Measurements from ENCODE around the gene RGS19. TPM values are rescaled to one million over a fixed set of nuclear protein-coding genes. Genes with fewer than 3 reads are reported as not detected.
A peak's percentile ranks its signal among the peaks of the same experiment; 100 is the strongest.

RGS19 gene
- total RNA-seq, 2 experiments from 2014 or later: 9.7 to 14.8 TPM

DNA sequence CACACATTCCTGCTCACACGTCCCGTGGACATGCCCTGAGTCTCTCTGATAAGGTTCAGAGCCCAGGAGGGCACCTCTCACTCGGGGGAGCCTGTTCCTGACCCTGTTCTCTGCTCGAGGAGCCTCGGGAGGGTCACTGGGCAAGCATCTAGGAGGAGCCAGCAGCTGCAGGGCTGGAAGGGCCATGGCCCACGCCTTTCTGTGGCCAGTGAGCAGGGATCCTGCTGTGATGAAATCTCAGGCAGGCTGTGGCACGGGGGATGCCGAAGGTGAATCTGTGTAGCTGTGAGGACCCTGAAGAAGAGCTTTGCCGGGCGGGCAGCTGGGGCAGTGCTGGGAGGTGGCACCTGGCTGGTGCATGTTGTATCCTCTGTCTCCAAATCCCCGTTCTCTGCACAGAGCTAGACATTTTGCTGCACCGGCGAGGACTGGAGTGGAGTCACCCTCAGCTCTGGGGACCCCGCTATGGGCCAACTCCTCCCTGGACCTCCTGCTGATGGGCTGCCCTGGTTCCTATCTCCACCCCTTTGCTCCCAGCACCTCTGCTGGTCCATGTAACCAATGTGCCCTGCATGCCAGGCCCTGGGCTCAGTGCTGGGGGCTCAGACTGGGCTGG is 35.1 kb upstream of the RGS19 start:
- DNase-seq (peak in 1 of 14 experiments; percentile 22), ATAC-seq (ENCODE audit: poor library complexity) (no peak)
- Mint-ChIP-seq H3K27ac (no peak overlapping the region), H3K4me3 (no peak overlapping the region), H3K27me3 (no peaks in the 10 kb centered on the region), H3K9me3 (no peaks in the 10 kb centered on the region), H3K4me1 (ENCODE audit: low read depth) (no peaks in the 10 kb centered on the region), H3K36me3 (ENCODE audit: low read depth) (no peaks in the 10 kb centered on the region)
- H3K4me1 ChIP-seq (ENCODE audit: insufficient read depth, low read length): no peaks in the 10 kb centered on the region
- H3K9me3 ChIP-seq (ENCODE audit: control insufficient read depth in 1 of 2, insufficient read depth in 1 of 2, low read length in 2 of 2): no peaks in the 10 kb centered on the region
- no peaks in the 10 kb centered on the region for H3K36me3 ChIP-seq (ENCODE audit: insufficient read depth, low read length)
- ChIA-PET POLR2A (no interaction called here), CTCF (no interaction called here)
- no peaks in the 10 kb centered on the region for H3K27me3 ChIP-seq (ENCODE audit: control insufficient read depth in 1 of 2, insufficient read depth in 2 of 2, low read length in 2 of 2)
- TF ChIP-seq, protein P1, sequence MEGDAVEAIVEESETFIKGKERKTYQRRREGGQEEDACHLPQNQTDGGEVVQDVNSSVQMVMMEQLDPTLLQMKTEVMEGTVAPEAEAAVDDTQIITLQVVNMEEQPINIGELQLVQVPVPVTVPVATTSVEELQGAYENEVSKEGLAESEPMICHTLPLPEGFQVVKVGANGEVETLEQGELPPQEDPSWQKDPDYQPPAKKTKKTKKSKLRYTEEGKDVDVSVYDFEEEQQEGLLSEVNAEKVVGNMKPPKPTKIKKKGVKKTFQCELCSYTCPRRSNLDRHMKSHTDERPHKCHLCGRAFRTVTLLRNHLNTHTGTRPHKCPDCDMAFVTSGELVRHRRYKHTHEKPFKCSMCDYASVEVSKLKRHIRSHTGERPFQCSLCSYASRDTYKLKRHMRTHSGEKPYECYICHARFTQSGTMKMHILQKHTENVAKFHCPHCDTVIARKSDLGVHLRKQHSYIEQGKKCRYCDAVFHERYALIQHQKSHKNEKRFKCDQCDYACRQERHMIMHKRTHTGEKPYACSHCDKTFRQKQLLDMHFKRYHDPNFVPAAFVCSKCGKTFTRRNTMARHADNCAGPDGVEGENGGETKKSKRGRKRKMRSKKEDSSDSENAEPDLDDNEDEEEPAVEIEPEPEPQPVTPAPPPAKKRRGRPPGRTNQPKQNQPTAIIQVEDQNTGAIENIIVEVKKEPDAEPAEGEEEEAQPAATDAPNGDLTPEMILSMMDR (IDR thresholded peaks at IDR 0.05): no peak
- H3K4me3 ChIP-seq (ENCODE audit: low read length): no peak overlapping the region
- intact Hi-C loops (cut with DNase I, micrococcal nuclease): no loop called here
- H3K27ac ChIP-seq (ENCODE audit: low read depth in 1 of 2, low read length in 2 of 2): no peak overlapping the region

DNA sequence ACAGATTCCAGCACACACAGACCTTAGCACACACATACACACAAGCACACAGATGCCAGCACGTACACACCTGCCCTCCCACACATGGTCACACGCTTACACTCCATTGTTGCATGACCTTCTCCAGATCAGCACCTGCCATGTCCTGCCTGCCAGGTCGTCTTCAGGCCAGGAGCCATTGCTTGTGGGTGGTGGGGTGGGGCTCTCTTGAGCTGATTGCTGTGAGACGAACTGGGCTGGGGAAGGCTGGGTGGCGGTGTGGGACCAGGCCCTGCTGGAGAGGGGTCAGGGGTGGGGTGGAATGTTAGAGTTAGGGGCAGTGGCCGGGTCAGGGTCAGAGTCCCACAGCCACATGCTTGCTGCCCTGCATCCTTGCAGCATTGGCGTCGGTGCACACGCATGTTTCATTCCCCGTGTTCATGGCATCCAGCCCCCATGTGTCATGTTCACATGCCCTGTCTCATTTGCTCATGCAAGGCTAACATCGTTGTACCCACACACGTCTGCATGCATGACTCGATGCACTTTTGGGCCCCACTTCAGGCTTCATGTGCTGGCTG is 34.6 kb upstream of the RGS19 start:
- ChIA-PET CTCF (no interaction called here), POLR2A (no interaction called here)
- H3K4me3 ChIP-seq (ENCODE audit: low read length): no peak overlapping the region
- DNase-seq (peak in 1 of 14 experiments; percentile 12), ATAC-seq (ENCODE audit: poor library complexity) (no peak)
- no peaks in the 10 kb centered on the region for H3K9me3 ChIP-seq (ENCODE audit: control insufficient read depth in 1 of 2, insufficient read depth in 1 of 2, low read length in 2 of 2)
- TF ChIP-seq, protein P1 (IDR thresholded peaks at IDR 0.05): no peak
- Mint-ChIP-seq H3K27me3 (no peaks in the 10 kb centered on the region), H3K9me3 (no peaks in the 10 kb centered on the region), H3K36me3 (ENCODE audit: low read depth) (no peaks in the 10 kb centered on the region), H3K27ac (no peak overlapping the region), H3K4me3 (no peak overlapping the region), H3K4me1 (ENCODE audit: low read depth) (no peaks in the 10 kb centered on the region)
- no peaks in the 10 kb centered on the region for H3K27me3 ChIP-seq (ENCODE audit: control insufficient read depth in 1 of 2, insufficient read depth in 2 of 2, low read length in 2 of 2)
- H3K4me1 ChIP-seq (ENCODE audit: insufficient read depth, low read length): no peaks in the 10 kb centered on the region
- H3K36me3 ChIP-seq (ENCODE audit: insufficient read depth, low read length): no peaks in the 10 kb centered on the region
- intact Hi-C loops (cut with DNase I, micrococcal nuclease): no loop called here
- H3K27ac ChIP-seq (ENCODE audit: low read depth in 1 of 2, low read length in 2 of 2): no peak overlapping the region

DNA sequence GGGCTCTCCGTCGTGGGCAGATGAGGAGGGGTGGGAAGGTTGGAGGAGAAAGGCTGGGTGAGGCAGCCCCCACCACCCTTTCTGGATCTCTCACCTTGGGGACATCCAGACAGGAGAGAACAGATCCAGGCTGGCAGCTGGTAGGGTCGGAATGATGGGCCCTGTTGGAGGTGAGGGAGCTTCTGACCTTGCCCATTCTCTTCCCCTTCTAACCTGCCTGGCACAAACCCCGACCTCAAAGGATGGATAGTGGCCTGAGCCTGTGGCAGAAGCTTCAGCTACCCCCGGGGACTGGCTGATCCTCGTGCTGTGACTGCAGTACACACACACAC is 34.1 kb upstream of the RGS19 start:
- Histone ChIP-seq H3K9me3 (ENCODE audit: control insufficient read depth in 1 of 2, insufficient read depth in 1 of 2, low read length in 2 of 2) (no peaks in the 10 kb centered on the region), H3K27me3 (ENCODE audit: control insufficient read depth in 1 of 2, insufficient read depth in 2 of 2, low read length in 2 of 2) (no peaks in the 10 kb centered on the region), H3K27ac (ENCODE audit: low read depth in 1 of 2, low read length in 2 of 2) (no peak overlapping the region), H3K4me1 (ENCODE audit: insufficient read depth, low read length) (no peaks in the 10 kb centered on the region), H3K4me3 (ENCODE audit: low read length) (no peak overlapping the region), H3K36me3 (ENCODE audit: insufficient read depth, low read length) (no peaks in the 10 kb centered on the region)
- DNase-seq: no peak
- no peak for ATAC-seq (ENCODE audit: poor library complexity)
- intact Hi-C loops (cut with DNase I, micrococcal nuclease): no loop called here
- no peaks in the 10 kb centered on the region for H3K36me3 Mint-ChIP-seq (ENCODE audit: low read depth)
- no peak overlapping the region for H3K4me3 Mint-ChIP-seq
- no peak overlapping the region for H3K27ac Mint-ChIP-seq
- ChIA-PET CTCF (no interaction called here), POLR2A (no interaction called here)
- no peaks in the 10 kb centered on the region for H3K27me3 Mint-ChIP-seq
- TF ChIP-seq, protein P1 (IDR thresholded peaks at IDR 0.05): no peak
- H3K9me3 Mint-ChIP-seq: no peaks in the 10 kb centered on the region
- H3K4me1 Mint-ChIP-seq (ENCODE audit: low read depth): no peaks in the 10 kb centered on the region
